Thyroid gland (tissue), 4 donors: ENCODE results near the gene RYR2.

Source experiments
- CTCF ChIP-seq, 6 experiments: fragments of 200-600 bp in 3 of 6; fragments of 450-650 bp in 3 of 6; sonication (generic) in 3 of 6; IDR thresholded peaks; one replicate each; pipeline ENCODE4 v1.5.1; 2016 to 2019; ENCODE audit warnings: antibody characterized with exemption in 6 of 6, mild to moderate bottlenecking in 2 of 6, inconsistent platforms in 1 of 6, moderate library complexity in 1 of 6
- POLR2A ChIP-seq, 2 donors: fragments of 450-650 bp; IDR thresholded peaks; one replicate each; pipeline ENCODE4 v1.6.1; 2017; ENCODE audit warnings: antibody characterized with exemption in 2 of 2, mild to moderate bottlenecking in 2 of 2, moderate library complexity in 1 of 2

- TF ChIP-seq POLR2A (IDR thresholded peaks at IDR 0.05) (no peak), CTCF (IDR thresholded peaks at IDR 0.05) (no peak)
Observed at GRCh38 chr1:237834461-237834860, 792.5 kb downstream of the RYR2 start.
